Stimulated activated CD4-positive, alpha-beta T cell treated with anti-CD3 and anti-CD28 coated beads, Interleukin-4, amount 100 ng/mL, for 1 hour (primary cell): ENCODE measurements around the gene LRRD1.
"Not testable (repeated sequence)": the region's sequence is repeated elsewhere in the genome, so short reads cannot be mapped to it uniquely, and the experiment has no call there.

Experiments
- DNase-seq: peaks from one replicate; pipeline ENCODE4 v3.0.0-alpha.2; 2020

Gene LRRD1

DNA sequence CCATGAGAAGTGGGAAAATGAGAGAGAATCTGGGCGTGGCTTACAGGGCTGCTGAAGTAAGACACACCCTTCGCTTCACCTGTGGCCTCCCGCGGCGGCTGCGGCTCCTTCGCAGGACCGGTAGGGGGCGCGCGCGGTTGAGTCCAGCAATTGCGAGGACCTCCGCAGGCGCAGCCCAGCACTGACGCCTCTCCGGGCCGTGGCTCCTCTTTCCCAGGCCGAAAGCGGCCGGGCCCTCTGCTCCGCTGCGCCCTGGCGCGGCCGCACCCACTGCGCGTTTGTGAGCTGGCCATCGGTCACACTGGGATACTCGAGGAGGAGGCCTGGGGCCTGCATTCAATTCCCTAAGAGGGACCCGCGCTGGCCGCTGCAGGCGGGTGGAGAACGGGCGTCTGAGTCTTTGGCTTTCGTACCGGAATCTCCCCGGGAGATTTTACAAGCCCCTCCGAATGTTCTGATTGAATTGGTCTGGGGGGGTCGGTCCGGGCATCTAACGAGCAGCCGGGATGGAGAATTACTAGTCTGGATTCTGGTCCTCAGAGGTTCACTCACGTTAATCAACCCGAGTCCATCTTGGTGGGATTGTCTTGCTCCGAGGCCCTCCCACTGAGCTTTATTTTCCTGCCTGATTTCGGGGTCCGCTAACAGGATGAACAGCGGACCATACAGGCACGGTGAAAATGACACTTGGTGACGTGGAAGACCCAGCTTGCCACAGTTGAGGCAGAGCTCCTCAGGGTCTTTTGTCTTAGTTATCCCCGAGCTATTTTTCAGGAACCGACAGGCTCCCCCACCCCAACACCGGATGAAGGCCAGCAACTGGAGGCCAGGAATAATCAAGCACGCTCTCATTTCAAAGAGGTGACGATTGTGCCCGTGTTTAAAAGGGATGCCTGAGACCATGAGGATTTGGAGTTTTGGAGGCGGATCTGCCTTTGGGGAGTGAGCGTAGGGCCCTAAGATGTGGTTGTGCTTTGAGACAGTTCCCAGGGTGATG lies at the start of gene LRRD1:
Gene LRRD1, minus strand, starts transcription at position 215 of the 997 bp plus-strand sequence. CDS start 13,940 bp downstream, outside the sequence.
- peak; percentile 90 for DNase-seq

- DNase-seq, result no peak
These were observed 49.8 kb upstream of the LRRD1 start for GRCh38 chr7:92228742-92229141.

- DNase-seq, result no peak
These were observed 49.2 kb upstream of the LRRD1 start for GRCh38 chr7:92228100-92228499.

DNA sequence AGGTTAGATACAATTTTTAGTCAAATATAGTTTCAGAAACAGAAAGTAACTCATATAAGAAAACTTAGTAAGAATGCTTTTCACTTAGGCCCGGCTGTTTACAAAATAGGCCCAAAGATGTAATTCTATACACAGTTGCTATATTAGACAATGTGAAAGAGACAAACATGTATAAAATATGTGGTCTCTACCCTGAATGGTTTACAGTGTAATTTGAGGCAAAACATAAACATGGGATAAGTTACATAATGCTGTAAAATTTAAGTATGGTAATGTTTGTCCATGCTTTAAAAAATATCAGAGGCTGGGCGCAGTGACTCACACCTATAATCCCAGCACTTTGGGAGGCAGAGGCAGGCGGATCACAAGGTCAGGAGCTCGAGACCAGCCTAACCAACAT lies 48.0 kb upstream of the LRRD1 start:
- no peak for DNase-seq

DNA sequence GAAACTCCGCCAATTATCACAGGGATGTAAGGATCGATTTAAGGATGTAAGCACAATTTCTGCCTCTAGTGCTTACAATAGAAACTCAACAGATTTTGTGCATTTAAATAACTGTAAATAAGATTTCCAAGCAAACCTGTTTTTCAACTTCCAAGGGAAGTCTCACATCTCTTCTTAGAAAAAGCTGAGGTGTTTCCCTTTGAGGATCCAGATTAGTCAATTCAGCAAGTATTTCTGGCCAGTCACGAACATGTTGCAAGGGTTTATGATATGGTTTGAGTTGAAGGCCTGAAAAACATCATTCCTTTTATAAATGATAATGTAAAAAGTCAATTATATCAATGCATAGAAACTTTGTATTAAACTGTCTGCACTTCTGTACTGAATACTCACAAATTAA lies 42.8 kb upstream of the LRRD1 start:
- no peak for DNase-seq

- no peak for DNase-seq
These were observed 27.7 kb upstream of the LRRD1 start for GRCh38 chr7:92206672-92207071.

DNA sequence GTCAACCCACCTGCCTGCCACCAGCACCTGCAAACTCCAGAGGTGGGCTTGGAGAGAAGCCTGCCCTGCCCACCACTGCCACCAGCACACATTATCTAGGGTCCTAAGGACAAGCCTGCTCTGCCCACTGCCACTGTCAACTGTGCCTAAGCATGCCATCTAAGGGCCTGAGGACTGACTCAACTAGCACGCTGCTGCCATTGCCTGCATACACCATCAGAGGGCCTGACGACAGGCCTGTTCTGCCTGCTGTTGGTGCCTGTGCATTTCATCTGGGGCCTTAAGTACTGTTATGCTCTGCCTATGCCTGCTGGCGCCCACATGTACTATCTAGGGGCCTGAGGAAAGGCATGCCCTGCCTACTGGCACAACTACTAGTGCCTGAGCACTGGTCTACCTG lies 27.0 kb upstream of the LRRD1 start:
- DNase-seq, result no peak

GRCh38 chr7:92200791-92201190 lies 21.8 kb upstream of the LRRD1 start:
- DNase-seq, result no peak

GRCh38 chr7:92192326-92192725 lies 13.4 kb upstream of the LRRD1 start:
- no peak for DNase-seq

DNA sequence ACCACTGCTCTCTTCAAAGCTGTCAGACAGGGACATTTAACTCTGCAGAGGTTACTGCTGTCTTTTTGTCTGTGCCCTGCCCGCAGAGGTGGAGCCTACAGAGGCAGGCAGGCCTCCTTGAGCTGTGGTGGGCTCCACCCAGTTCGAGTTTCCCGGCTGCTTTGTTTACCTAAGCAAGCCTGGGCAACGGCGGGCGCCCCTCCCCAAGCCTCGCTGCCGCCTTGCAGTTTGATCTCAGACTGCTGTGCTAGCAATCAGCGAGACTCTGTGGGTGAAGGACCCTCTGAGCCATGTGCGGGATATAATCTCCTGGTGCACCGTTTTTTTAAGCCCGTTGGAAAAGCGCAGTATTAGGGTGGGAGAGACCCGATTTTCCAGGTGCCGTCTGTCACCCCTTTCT lies 10.3 kb upstream of the LRRD1 start:
- not testable (repeated sequence) for DNase-seq

DNA sequence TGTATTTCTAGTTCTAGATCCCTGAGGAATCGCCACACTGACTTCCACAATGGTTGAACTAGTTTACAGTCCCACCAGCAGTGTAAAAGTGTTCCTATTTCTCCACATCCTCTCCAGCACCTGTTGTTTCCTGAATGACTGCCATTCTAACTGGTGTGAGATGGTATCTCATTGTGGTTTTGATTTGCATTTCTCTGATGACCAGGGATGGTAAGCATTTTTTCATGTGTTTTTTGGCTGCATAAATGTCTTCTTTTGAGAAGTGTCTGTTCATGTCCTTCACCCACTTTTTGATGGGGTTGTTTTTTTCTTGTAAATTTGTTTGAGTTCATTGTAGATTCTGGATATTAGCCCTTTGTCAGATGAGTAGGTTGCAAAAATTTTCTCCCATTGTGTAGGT lies 5.4 kb upstream of the LRRD1 start:
- not testable (repeated sequence) for DNase-seq

DNA sequence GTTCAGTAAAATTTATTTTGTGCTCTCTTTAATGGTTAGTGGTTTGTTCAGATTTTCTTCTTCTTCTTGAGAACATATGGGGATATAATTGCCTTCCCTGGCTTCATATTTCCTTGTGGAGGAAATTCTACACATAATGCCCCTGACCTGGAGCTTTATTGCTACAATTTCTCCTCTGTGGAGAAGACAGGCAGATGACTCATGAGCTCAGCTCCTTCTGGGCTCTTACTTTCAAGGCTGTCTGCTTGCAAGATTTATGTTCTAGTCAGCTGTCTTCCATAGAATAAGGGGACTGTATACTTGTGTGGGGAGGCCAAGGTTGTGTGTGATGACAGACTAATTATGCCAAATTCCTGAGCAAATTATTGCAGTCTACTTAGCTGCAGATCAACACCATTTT lies 1.6 kb downstream of the LRRD1 start:
- DNase-seq, result no peak

- DNase-seq, result not testable (repeated sequence)
These were observed 9.4 kb downstream of the LRRD1 start for GRCh38 chr7:92169529-92169928.

GRCh38 chr7:92161271-92161670 lies 17.7 kb downstream of the LRRD1 start:
- DNase-seq, result no peak

DNA sequence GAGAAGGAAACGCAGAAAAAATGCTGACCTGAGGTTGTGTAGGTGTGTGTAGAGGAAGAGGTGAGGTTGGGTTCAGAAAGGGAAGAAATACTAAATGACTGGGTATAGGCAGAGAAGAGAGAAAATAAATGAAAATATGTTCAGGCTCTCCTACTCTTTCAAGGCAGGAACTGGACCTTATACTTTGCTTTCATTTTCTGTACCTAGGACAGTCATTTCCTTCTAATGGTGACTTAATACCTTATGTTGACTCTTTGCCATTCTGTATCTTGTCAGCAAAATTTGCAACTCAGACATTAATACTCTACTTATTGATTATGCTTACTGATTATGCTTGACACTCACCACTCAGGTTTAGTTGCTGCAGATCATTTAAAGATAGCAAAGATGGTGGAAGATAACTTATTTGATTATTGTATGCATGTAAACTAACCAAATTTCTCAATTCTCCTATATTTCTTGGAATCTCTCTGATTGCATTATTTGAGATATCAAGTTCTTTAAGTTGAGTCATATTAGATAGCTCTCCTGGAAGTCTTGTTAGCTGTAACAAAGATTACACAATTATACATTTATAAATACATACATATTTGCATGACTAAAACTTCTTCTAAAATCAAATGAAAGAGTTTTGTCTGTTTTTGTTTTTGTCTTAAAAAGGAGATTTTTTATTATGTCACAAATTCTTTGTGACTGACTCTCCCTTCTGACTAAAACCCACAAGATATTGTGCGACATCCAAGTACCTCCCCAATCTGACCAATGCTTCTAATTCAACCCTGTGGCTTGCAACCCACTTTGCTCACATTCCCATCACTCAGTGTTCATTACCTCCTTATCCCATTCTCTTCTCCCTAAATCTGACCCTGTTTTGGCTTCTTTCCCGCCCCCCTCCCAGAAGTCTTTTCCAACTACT lies 20.0 kb downstream of the LRRD1 start:
- no peak for DNase-seq

DNA sequence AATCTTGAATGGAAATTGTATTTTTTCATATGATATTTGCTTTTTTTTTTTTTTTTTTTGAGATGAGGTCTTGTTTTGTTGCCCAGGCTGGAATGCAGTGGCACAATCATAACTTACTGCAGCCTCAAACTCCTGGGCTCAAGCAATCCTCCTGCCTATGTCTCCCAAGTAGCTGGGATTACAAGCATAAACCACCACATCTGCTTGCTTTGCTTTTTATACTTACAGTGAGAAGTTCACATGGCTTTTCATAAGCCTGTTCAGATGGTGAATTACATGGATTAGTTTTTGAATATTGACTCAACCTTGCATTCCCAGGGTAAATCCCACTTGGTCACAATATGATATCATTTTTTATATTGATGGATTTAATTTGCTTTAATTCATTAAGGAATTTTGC lies 22.0 kb downstream of the LRRD1 start:
- DNase-seq, result no peak

- no peak for DNase-seq
These were observed 23.7 kb downstream of the LRRD1 start for GRCh38 chr7:92155108-92155739.

DNA sequence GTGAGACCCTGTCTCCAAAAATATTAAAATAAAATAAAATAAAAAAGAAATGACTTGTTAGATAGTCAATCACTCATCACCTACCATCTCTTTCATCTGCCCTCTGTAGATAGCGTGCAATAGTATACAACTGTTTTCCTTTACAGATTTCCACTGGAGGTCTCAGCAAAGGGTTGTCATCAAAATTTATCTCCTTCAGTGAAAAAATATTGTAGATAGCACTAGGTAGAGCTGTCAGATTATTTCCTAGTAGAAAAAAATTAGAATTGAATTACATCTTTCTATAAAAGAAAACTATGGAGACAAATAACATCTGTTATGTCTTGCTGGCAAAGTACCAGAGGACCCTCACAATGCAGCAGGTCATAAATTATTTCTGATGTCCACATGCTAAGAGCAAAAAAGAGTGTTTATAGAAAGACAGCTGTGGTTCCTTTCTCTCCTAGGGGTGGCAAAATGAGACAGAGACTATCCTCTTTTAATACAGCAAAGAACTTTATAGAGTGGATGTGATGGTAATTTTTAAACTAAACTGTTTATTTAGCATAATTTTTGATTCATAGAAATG lies 28.4 kb downstream of the LRRD1 start:
- no peak for DNase-seq

GRCh38 chr7:92149736-92150239 lies 29.2 kb downstream of the LRRD1 start:
- DNase-seq, result no peak

DNA sequence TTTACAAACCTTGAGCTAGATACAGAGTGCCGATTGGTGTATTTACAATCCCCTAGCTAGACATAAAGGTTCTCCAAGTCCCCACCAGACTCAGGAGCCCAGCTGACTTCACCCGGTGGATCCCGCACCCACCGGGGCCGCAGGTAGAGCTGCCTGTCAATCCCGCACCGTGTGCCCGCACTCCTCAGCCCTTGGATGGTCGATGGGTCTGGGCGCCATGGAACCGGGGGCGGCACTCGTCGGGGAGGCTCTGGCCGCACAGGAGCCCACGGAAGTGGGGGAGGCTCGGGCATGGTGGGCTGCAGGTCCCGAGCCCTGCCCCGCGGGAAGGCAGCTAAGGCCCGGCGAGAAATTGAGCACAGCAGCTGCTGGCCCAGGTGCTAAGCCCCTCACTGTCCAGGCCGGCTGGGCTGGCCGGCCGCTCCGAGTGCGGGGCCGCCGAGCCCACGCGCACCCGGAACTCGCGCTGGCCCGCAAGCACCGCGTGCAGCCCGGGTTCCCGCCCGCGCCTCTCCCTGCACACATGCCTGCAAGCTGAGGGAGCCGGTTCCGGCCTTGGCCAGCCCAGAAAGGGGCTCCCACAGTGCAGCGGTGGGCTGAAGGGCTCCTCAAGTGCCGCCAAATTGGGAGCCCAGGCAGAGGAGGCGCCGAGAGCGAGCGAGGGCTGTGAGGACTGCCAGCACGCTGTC lies 35.6 kb downstream of the LRRD1 start:
- DNase-seq, result not testable (repeated sequence)

GRCh38 chr7:92142791-92143190 lies 36.2 kb downstream of the LRRD1 start:
- DNase-seq, result not testable (repeated sequence)

GRCh38 chr7:92141161-92141560 lies 37.8 kb downstream of the LRRD1 start:
- DNase-seq, result no peak
